SK-N-MC (cell line): ENCODE data around the gene FBLL1.
"Not testable (repeated sequence)": the region's sequence is repeated elsewhere in the genome, so short reads cannot be mapped to it uniquely, and the experiment has no call there.

Experiments used
- DNase-seq: peaks from one replicate; pipeline ENCODE4 v3.0.0-alpha.2; 2011; ENCODE audit warnings: low read depth, low spot score
- H3K27ac ChIP-seq: fragments of 200-600 bp; sonication (generic); 2 replicates; pipeline ENCODE4 v1.5.1; 2016; ENCODE audit warnings: mixed run types
- H3K36me3 ChIP-seq: fragments of 200-600 bp; sonication (generic); 2 replicates; pipeline ENCODE4 v1.6.1; 2017; ENCODE audit warnings: antibody characterized with exemption, low read length, mixed read lengths; ENCODE audit not compliant: insufficient read depth
- H3K4me3 ChIP-seq: fragments of 200-600 bp; sonication (generic); 2 replicates; pipeline ENCODE4 v1.5.1; 2016
- H3K9ac ChIP-seq: fragments of 200-600 bp; sonication (generic); 2 replicates; pipeline ENCODE4 v1.8.0; 2017; ENCODE audit warnings: mixed run types, mixed read lengths; ENCODE audit not compliant: insufficient read length
- H3K9me3 ChIP-seq: fragments of 200-600 bp; sonication (generic); 2 replicates; pipeline ENCODE4 v1.6.1; 2017; ENCODE audit warnings: low read depth, mild to moderate bottlenecking, antibody characterized with exemption, low read length, moderate library complexity, mixed read lengths
- EZH2 ChIP-seq: fragments of 200-600 bp; sonication (generic); IDR thresholded peaks from one replicate; pipeline ENCODE4 v1.6.1; 2017; ENCODE audit warnings: antibody characterized with exemption
- FOXP2 ChIP-seq: optimal IDR thresholded peaks from 2 replicates; pipeline ENCODE3; 2011; ENCODE audit warnings: mild to moderate bottlenecking, moderate library complexity; ENCODE audit not compliant: insufficient read depth; ENCODE audit errors: extremely low read length, control extremely low read depth
- POLR2AphosphoS5 ChIP-seq: IDR thresholded peaks from 2 replicates; pipeline ENCODE4 v1.6.1; 2012; ENCODE audit warnings: mild to moderate bottlenecking, low read depth, low read length, borderline replicate concordance

Gene FBLL1

DNA sequence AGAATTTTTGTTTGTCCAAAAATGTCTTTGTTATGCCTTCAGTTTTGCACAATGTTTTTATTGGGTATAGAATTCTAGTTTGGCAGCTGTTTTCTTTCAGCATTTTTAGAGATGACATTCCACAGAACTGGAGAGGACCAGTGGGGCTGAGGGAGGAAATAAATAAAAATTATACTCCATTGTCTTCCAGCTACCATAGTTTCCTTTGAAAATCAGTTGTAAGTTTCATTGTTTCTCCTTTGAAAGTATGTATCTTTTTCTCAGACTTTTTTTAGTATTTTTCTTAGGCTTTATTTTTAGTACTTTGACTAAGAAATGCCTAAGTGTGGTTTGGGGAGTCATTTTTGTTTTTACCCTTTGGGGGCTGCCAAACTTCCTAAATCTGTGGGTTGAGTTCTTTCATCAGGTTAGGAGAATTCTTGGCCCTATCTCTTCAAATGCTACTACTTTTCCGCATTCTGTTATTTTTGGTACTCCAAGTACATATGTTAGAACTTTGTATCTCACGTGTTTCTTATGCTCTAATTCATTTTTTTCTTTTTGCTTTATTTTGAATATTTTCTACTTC lies 15.2 kb upstream of the FBLL1 start:
- no peak overlapping the region for H3K4me3 ChIP-seq
- no peak for TF ChIP-seq EZH2
- TF ChIP-seq FOXP2: no peak
- TF ChIP-seq POLR2AphosphoS5: no peak
- H3K27ac ChIP-seq: no peak overlapping the region
- no peak overlapping the region for H3K9ac ChIP-seq
- no peak for DNase-seq
- peaks cover 23% of the 10 kb centered on the region for H3K9me3 ChIP-seq
- peaks cover 97% of the 10 kb centered on the region for H3K36me3 ChIP-seq

DNA sequence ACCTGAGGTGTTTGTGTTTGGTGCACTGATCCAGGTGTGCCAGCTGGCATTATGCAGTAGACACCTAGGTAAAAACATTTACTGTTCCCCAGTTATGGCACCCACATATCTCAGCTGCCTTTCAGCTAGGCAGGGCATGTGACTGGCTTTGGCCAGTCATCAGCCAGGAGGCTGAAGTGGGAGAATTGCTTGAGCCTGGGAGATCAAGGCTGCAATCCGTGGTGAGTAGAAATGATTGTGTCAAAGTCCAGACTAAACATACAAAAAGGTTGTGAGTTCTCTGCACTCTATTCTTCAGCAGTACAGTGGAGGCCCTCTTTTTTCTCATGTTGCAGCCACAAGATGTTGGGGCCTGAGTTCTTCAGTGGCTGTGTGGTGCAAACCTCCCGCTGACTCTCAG lies 3.2 kb upstream of the FBLL1 start:
- no peak for DNase-seq
- Histone ChIP-seq H3K27ac (no peak overlapping the region), H3K9me3 (no peaks in the 10 kb centered on the region), H3K4me3 (no peak overlapping the region), H3K36me3 (no peaks in the 10 kb centered on the region), H3K9ac (no peak overlapping the region)
- TF ChIP-seq POLR2AphosphoS5 (no peak), FOXP2 (no peak), EZH2 (no peak)

DNA sequence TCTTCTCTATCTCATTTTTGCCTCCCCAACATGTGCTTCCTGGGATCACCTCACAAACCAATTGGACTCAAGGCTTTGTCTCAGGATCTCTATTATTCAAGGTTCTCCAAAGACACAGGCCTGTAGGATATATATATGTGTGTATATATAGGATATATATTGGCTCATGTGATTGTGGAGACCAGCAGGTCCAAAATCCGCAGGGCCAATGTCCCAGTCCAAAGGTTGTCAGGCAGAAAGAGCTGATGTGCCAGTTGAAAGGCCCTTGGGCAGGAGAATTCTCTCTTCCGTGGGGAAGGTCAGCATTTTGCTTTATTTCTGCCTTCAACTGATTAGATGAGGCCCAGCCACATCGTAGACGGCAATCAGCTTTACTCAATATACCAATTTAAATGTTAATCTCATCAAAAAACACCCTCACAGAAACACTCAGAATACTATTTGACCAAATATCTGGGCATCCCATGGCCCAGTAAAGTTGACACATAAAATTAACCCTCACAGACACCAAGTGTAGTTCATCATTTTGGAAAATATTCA lies 1.3 kb upstream of the FBLL1 start:
- no peak for DNase-seq
- H3K36me3 ChIP-seq: no peaks in the 10 kb centered on the region

DNA sequence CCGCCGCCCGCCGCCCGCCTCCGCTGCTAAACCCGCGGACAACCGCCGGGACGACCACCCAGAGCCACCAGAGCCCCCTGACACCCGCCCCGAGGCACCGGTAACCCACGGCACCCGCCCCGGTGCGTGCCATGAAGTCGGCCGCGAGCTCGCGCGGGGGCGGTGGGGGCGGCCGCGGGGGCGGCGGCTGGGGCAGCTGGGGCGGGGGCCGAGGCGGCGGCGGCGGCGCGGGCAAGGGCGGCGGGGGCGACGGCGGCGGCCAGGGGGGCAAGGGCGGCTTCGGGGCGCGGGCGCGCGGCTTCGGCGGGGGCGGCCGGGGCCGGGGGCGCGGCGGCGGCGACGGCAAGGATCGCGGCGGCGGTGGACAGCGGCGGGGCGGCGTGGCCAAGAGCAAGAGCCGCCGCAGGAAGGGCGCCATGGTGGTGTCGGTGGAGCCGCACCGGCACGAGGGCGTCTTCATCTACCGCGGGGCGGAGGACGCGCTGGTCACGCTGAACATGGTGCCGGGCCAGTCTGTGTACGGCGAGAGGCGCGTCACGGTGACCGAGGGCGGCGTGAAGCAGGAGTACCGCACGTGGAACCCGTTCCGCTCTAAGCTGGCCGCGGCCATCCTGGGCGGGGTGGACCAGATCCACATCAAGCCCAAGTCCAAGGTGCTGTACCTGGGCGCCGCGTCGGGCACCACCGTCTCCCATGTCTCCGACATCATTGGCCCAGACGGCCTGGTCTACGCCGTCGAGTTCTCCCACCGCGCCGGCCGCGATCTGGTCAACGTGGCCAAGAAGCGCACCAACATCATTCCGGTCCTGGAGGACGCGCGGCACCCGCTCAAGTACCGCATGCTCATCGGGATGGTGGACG lies 499 bp downstream of the FBLL1 start:
- Histone ChIP-seq H3K36me3 (no peaks in the 10 kb centered on the region), H3K27ac (no peak overlapping the region), H3K9ac (no peak overlapping the region), H3K9me3 (no peaks in the 10 kb centered on the region), H3K4me3 (no peak overlapping the region)
- TF ChIP-seq FOXP2: no peak
- no peak for TF ChIP-seq EZH2
- TF ChIP-seq POLR2AphosphoS5: no peak
- no peak for DNase-seq

More for the DNA sequence above, 1.3 kb upstream of the FBLL1 start:
- no peak overlapping the region for H3K27ac ChIP-seq
- no peak overlapping the region for H3K9ac ChIP-seq
- H3K4me3 ChIP-seq: no peak overlapping the region
- no peaks in the 10 kb centered on the region for H3K9me3 ChIP-seq
- TF ChIP-seq EZH2: no peak
- TF ChIP-seq POLR2AphosphoS5: no peak
- no peak for TF ChIP-seq FOXP2

DNA sequence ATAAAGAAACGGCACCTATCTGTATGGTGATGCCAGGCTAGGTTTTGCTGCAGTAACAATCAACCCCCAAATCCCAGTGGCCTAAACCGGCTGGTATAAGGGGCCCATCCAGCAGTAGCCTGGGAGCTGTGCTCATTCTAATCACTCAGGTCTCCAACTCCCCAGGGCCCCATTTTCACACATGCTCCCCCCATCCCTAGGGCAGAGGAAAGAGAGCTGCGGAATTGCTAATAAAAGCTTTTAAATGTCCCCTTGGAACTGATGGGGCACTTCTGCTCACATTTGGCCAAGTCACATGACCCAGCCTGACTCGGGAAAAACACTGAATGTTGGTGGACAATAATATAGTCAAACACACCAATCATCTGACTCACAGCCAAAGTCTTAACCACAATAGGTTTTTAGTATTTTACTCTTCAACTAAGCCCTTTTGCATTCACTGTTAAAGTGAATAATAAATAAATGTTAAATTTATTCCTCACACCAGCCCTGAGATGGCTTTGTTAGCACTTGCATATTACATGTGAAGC lies 1.6 kb downstream of the FBLL1 start:
- no peak overlapping the region for H3K4me3 ChIP-seq
- DNase-seq: no peak
- H3K9ac ChIP-seq: no peak overlapping the region
- no peaks in the 10 kb centered on the region for H3K9me3 ChIP-seq
- no peak for TF ChIP-seq POLR2AphosphoS5
- H3K27ac ChIP-seq: no peak overlapping the region
- no peaks in the 10 kb centered on the region for H3K36me3 ChIP-seq

DNA sequence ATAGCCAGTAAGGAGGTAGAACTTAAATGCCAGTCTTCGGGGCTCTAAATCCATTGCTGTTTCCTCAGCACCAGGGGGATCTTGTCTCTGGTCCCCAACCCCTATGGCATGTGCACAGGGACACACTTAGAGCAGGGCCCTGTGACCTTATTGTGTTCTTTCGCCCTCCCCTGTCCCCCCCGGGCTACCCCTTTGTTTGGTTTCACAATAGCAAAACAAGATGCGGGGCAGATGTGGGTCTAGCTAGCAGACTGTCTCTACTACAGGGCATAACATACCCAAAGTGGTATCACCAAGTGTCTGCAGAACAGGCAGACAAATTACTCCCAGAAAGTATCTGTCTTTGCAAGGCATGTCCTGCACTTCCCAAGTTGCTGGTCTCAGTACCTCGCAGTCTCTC lies 2.1 kb downstream of the FBLL1 start:
- Histone ChIP-seq H3K27ac (no peak overlapping the region), H3K36me3 (no peaks in the 10 kb centered on the region), H3K9ac (no peak overlapping the region), H3K9me3 (no peaks in the 10 kb centered on the region), H3K4me3 (no peak overlapping the region)
- TF ChIP-seq FOXP2 (no peak), EZH2 (no peak)
- no peak for DNase-seq

DNA sequence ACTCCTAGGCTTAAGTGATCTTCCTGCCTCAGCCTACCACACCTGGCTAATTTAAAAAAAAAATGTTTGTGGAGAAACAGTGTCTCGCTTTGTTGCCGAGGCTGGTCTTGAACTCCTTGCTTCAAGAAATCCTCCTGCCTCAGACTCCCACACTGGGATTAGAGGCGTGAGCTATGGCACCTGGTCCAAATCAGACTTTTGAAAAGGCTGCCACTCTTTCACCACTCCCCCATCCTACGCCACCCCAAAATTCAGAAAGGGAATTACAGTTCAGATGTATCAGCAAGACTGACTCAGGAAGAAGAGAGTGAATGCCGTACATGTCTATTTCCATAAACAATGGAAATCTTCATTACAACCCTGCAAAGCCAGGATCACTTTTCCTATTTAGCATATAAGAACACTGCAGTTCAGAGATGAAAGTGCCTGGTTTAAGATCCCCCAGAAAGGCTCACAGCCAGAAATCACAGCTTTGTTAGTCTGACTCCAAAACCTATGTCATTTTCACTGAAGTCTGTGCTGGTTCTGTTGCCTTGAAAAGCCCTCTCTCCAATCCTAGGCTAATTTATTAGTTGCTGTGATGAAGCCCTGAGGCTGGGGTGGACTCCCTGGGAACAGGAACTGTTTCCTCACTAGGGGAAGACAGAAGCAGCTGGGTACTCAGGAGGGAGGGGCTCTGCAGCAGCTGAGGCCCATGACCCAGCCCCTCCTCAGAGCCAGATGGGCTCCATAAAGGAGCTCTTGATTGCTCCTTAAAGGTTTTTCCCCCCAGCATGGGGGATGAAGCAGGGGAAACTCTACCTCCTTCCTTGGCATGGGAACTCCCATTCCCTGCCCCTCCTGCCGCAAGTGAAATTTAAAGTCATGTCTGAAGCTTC lies 3.1 kb downstream of the FBLL1 start:
- peak; percentile 22 for DNase-seq
- H3K9me3 ChIP-seq: no peaks in the 10 kb centered on the region
- H3K27ac ChIP-seq: no peak overlapping the region
- no peak overlapping the region for H3K4me3 ChIP-seq
- H3K36me3 ChIP-seq: no peaks in the 10 kb centered on the region
- no peak for TF ChIP-seq EZH2
- no peak for TF ChIP-seq FOXP2
- TF ChIP-seq POLR2AphosphoS5: no peak
- H3K9ac ChIP-seq: no peak overlapping the region

DNA sequence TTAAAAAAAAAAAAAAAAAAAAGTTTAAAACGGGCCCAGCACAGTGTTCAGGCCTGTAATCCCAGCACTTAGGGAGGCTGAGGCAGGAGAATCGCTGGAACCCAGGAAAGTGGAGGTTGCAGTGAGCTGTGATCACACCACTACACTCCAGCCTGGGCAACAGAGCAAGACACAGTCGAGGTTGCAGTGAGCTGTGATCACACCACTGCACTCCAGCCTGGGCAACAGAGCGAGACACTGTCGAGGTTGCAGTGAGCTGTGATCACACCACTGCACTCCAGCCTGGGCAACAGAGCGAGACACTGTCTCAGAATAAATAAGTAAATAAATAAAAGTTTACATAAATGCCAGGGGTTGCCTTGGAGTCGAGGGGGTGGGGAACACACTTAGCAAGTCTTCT lies 5.2 kb downstream of the FBLL1 start:
- not testable (repeated sequence) for H3K36me3 ChIP-seq, H3K9ac ChIP-seq, H3K27ac ChIP-seq, H3K4me3 ChIP-seq, DNase-seq, H3K9me3 ChIP-seq
